ENCODE results near the gene EIF6. TPM values are rescaled to one million over a fixed set of nuclear protein-coding genes. Genes with fewer than 3 reads are reported as not detected.
A peak's percentile ranks its signal among the peaks of the same experiment; 100 is the strongest.

Gene EIF6
- total RNA-seq, 2 donors from 2014 or later: 127 to 132 TPM

DNA sequence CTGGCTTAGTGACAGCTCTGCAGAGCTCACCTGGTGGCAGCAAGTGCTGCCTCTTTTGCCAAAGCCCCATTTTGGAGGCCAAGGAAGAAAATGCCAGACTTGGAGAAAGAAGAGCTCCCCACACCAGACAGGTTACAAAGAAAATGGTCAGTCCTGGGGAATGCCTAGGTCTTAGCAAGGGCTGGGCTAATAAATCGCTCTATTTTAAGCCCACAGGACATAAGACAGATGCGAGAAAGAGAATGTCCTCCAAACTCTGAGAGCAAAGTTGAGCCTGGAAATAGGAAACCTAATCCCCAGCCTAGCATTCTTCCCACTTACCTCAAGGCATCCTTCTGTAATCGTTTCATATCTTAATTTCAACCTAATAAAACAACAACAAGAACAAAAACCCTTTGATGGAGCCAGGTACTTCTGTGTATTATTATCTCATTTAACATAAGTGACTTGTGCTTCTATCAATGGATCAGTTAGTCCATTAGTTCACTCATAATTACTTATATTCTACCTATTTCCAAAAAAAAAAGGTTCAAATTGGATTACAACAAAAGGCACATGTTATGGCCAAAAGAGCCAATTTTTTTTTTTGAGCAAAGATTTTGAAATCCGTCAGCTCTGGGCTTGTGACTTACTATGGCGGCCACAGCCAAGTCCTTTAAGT is 48.1 kb upstream of the EIF6 start:
- no peaks in the 10 kb centered on the region for H3K9me3 Mint-ChIP-seq
- Histone ChIP-seq H3K4me3 (ENCODE audit: low read length) (no peak overlapping the region), H3K4me1 (ENCODE audit: control insufficient read depth, insufficient read depth, low read length) (peaks cover 7% of the 10 kb centered on the region), H3K27ac (ENCODE audit: low read depth, low read length) (no peak overlapping the region), H3K9me3 (ENCODE audit: control insufficient read depth, low read length) (no peaks in the 10 kb centered on the region), H3K9ac (ENCODE audit: extremely low read depth, low read length, poor library complexity, severe bottlenecking) (no peak overlapping the region), H3K27me3 (ENCODE audit: control insufficient read depth, insufficient read depth, low read length, poor library complexity, severe bottlenecking) (no peaks in the 10 kb centered on the region), H3K36me3 (ENCODE audit: control insufficient read depth, insufficient read depth, low read length) (no peaks in the 10 kb centered on the region)
- peaks cover 2% of the 10 kb centered on the region for H3K36me3 Mint-ChIP-seq (ENCODE audit: low read depth)
- TF ChIP-seq CTCF (conservative IDR thresholded peaks at IDR 0.05): no peak
- H3K4me1 Mint-ChIP-seq: peaks cover 5% of the 10 kb centered on the region
- H3K27me3 Mint-ChIP-seq (ENCODE audit: insufficient read depth): no peaks in the 10 kb centered on the region
- no peak for DNase-seq
- 90 to 95% methylated on average over 3 to 5 of the region's 5 CpGs for WGBS, 2 experiments (ENCODE audit: insufficient coverage in 1 of 2, insufficient read length in 1 of 2)
- H3K4me3 Mint-ChIP-seq: no peak overlapping the region
- H3K27ac Mint-ChIP-seq: no peak overlapping the region

GRCh38 chr20:35329435-35330139 is 45.0 kb upstream of the EIF6 start:
- Histone ChIP-seq H3K36me3 (ENCODE audit: control insufficient read depth, insufficient read depth, low read length) (peaks cover 3% of the 10 kb centered on the region), H3K4me3 (ENCODE audit: low read length) (no peak overlapping the region), H3K9ac (ENCODE audit: extremely low read depth, low read length, poor library complexity, severe bottlenecking) (no peak overlapping the region), H3K27ac (ENCODE audit: low read depth, low read length) (no peak overlapping the region), H3K9me3 (ENCODE audit: control insufficient read depth, low read length) (no peaks in the 10 kb centered on the region), H3K27me3 (ENCODE audit: control insufficient read depth, insufficient read depth, low read length, poor library complexity, severe bottlenecking) (no peaks in the 10 kb centered on the region), H3K4me1 (ENCODE audit: control insufficient read depth, insufficient read depth, low read length) (peaks cover 7% of the 10 kb centered on the region)
- TF ChIP-seq CTCF (conservative IDR thresholded peaks at IDR 0.05): peak; percentile 93
- Mint-ChIP-seq H3K27me3 (ENCODE audit: insufficient read depth) (no peaks in the 10 kb centered on the region), H3K9me3 (no peaks in the 10 kb centered on the region), H3K27ac (no peak overlapping the region), H3K36me3 (ENCODE audit: low read depth) (peaks cover 6% of the 10 kb centered on the region), H3K4me1 (peaks cover 14% of the 10 kb centered on the region), H3K4me3 (no peak overlapping the region)
- peak; percentile 93 for DNase-seq
- WGBS, 2 experiments (ENCODE audit: insufficient coverage in 1 of 2, insufficient read length in 1 of 2): 58 to 83% methylated on average over 2 to 4 of the region's 4 CpGs

DNA sequence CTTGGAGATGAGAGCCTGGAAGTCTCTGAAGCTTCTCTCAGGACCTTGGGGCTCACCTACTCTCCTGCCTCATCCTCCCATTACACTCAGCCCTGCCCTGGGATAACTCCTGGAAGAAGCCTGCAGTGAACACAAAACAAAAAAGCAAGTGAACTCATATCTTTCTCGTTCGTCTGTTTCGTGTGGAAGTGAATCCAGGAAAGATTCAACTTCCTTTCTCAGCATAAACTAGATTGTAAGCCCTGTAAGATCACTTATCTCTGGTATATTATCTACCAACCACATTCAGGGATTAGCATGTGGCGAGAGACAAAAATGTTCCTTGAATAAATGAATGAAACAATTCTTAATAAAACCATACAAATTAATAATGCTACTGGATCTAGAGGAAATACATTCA is 44.1 kb upstream of the EIF6 start:
- Histone ChIP-seq H3K27me3 (ENCODE audit: control insufficient read depth, insufficient read depth, low read length, poor library complexity, severe bottlenecking) (no peaks in the 10 kb centered on the region), H3K36me3 (ENCODE audit: control insufficient read depth, insufficient read depth, low read length) (peaks cover 4% of the 10 kb centered on the region), H3K4me3 (ENCODE audit: low read length) (no peak overlapping the region), H3K27ac (ENCODE audit: low read depth, low read length) (no peak overlapping the region), H3K4me1 (ENCODE audit: control insufficient read depth, insufficient read depth, low read length) (peaks cover 7% of the 10 kb centered on the region), H3K9ac (ENCODE audit: extremely low read depth, low read length, poor library complexity, severe bottlenecking) (no peak overlapping the region), H3K9me3 (ENCODE audit: control insufficient read depth, low read length) (no peaks in the 10 kb centered on the region)
- H3K4me3 Mint-ChIP-seq: no peak overlapping the region
- no peaks in the 10 kb centered on the region for H3K27me3 Mint-ChIP-seq (ENCODE audit: insufficient read depth)
- peaks cover 6% of the 10 kb centered on the region for H3K36me3 Mint-ChIP-seq (ENCODE audit: low read depth)
- no peak for DNase-seq
- WGBS, 2 experiments (ENCODE audit: insufficient coverage in 1 of 2, insufficient read length in 1 of 2): 89 to 95% methylated on average over 3 of the region's 4 CpGs
- H3K9me3 Mint-ChIP-seq: no peaks in the 10 kb centered on the region
- H3K27ac Mint-ChIP-seq: no peak overlapping the region
- TF ChIP-seq CTCF (conservative IDR thresholded peaks at IDR 0.05): no peak
- H3K4me1 Mint-ChIP-seq: peaks cover 14% of the 10 kb centered on the region
